ENCODE data around the gene DHCR7. TPM values are rescaled to one million over a fixed set of nuclear protein-coding genes. Genes with fewer than 3 reads are reported as not detected.

The DHCR7 gene
- total RNA-seq, 4 donors from 2014 or later: 2.5 to 7.3 (median 5.9) TPM

DNA sequence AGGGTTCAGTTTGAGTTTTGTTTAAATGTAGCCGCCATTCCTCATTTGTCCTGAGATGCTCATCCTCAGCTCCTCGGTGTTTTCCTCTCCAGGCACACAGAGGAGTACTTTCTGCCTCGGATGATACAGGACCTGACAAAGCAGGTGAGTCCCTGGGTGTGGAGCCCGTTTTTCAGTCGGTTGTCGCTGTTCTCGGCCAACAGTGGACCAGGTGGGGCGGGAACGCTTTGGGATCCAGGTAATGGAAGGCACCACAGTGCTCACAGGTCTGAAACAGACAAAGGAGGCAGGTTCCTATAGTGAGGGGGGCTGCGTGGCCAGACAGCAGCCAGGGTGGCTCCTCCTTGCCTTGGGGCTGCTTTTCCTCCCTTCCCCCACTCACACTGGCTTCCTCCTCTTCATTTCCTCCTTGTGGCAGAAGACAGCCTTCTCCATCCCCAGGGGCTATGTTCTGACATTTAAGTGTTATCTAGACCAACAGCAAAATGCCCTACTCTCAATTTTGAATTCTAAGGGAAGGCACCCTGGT lies 24.2 kb upstream of the DHCR7 start:
- no peaks in the 10 kb centered on the region for H3K4me1 ChIP-seq
- no peak overlapping the region for H3K4me3 ChIP-seq
- no peaks in the 10 kb centered on the region for H3K9me3 ChIP-seq
- in situ Hi-C loops (cut with MboI; ENCODE audit: low sequenced_read_pairs in 4 of 4) (no loop called here), intact Hi-C loops (cut with DNase I; ENCODE audit: low total_unique reads) (no loop called here)
- DNase-seq (no peak), ATAC-seq (no peak)
- no peak overlapping the region for H3K27ac ChIP-seq
- H3K36me3 ChIP-seq: peaks cover 0 to 60% of the 10 kb centered on the region in 2 donors
- H3K27me3 ChIP-seq: no peaks in the 10 kb centered on the region
- TF ChIP-seq, protein P1, sequence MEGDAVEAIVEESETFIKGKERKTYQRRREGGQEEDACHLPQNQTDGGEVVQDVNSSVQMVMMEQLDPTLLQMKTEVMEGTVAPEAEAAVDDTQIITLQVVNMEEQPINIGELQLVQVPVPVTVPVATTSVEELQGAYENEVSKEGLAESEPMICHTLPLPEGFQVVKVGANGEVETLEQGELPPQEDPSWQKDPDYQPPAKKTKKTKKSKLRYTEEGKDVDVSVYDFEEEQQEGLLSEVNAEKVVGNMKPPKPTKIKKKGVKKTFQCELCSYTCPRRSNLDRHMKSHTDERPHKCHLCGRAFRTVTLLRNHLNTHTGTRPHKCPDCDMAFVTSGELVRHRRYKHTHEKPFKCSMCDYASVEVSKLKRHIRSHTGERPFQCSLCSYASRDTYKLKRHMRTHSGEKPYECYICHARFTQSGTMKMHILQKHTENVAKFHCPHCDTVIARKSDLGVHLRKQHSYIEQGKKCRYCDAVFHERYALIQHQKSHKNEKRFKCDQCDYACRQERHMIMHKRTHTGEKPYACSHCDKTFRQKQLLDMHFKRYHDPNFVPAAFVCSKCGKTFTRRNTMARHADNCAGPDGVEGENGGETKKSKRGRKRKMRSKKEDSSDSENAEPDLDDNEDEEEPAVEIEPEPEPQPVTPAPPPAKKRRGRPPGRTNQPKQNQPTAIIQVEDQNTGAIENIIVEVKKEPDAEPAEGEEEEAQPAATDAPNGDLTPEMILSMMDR (IDR thresholded peaks at IDR 0.05 in 4 of 5, conservative IDR thresholded peaks at IDR 0.05 in 1 of 5): no peak
- TF ChIP-seq POLR2A (IDR thresholded peaks at IDR 0.05): no peak

DNA sequence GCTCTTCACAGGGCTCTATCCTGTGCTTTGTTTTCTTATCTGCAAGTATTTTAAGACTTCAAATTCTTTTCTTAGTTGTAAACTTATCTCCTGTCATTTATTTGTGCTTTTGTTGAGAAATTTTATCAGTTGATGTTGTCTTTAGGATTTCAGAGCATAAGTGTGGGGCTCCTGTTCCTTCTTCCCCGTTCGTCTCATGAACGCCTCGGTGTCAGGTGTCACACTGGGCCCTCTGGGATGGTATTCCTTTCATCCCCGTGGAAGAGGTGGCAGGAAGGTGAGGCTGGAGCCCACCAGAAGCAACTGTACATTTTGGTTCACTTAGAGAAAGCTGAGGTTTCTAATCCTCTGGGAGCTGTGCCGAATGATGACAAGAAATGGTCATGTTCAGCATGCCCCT lies 22.8 kb upstream of the DHCR7 start:
- H3K36me3 ChIP-seq: peaks cover 0 to 47% of the 10 kb centered on the region in 2 donors
- H3K27ac ChIP-seq: no peak overlapping the region
- no peaks in the 10 kb centered on the region for H3K9me3 ChIP-seq
- TF ChIP-seq, protein P1 (IDR thresholded peaks at IDR 0.05 in 4 of 5, conservative IDR thresholded peaks at IDR 0.05 in 1 of 5): no peak
- TF ChIP-seq POLR2A (IDR thresholded peaks at IDR 0.05): no peak
- H3K4me3 ChIP-seq: no peak overlapping the region
- DNase-seq (no peak), ATAC-seq (no peak)
- no peaks in the 10 kb centered on the region for H3K27me3 ChIP-seq
- no peaks in the 10 kb centered on the region for H3K4me1 ChIP-seq
- in situ Hi-C loops (cut with MboI; ENCODE audit: low sequenced_read_pairs in 4 of 4) (no loop called here), intact Hi-C loops (cut with DNase I; ENCODE audit: low total_unique reads) (no loop called here)

DNA sequence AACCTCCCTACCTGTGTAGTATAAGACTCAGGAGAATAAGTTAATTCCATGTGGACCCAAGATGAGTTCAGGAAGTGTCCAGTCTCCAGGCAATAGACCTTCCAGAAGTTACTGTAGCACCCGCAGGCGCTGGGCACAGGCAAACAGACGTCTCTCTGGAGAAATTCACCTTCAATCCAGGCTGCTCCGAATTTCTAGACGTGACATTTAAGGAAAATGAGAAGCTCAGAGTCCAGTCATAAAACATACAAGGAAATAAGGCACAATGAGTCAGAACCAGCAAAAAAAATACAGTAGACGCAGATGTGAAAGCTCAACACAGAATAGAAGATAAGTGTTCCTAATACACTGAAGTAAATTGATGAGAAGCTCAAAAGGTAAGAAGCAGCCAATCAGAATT lies 19.0 kb upstream of the DHCR7 start:
- in situ Hi-C loops (cut with MboI; ENCODE audit: low sequenced_read_pairs in 4 of 4): no loop called here
- Histone ChIP-seq H3K27me3 (no peaks in the 10 kb centered on the region), H3K27ac (no peak overlapping the region), H3K36me3 (peaks cover 0 to 20% of the 10 kb centered on the region in 2 donors), H3K4me1 (no peaks in the 10 kb centered on the region), H3K4me3 (no peak overlapping the region), H3K9me3 (no peaks in the 10 kb centered on the region)
- ATAC-seq: no peak
- intact Hi-C loops (cut with DNase I; ENCODE audit: low total_unique reads): no loop called here
- no peak for DNase-seq
- TF ChIP-seq, protein P1 (IDR thresholded peaks at IDR 0.05 in 4 of 5, conservative IDR thresholded peaks at IDR 0.05 in 1 of 5): no peak
- TF ChIP-seq POLR2A (IDR thresholded peaks at IDR 0.05): no peak

DNA sequence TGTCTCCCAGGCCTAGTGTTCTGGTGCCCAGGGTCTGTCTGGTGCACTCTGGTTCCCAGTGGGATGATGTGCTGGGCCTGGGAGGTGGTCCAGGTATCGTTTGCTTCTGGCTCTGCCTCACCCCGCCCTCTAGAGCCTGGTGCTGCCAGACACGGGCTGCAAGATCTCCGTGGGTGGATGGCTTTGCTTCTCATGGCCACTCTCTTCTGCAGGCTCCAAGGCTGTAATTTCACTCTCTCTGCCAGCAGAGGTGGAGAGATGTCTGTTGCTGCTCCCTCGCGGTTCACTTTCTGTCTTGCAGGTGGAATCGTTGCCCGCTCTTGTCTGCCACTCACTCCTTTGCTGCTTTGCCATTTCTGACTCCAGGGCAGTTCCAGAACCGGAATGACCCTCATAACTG lies 18.2 kb upstream of the DHCR7 start:
- Histone ChIP-seq H3K27ac (no peak overlapping the region), H3K4me1 (no peaks in the 10 kb centered on the region), H3K4me3 (no peak overlapping the region), H3K9me3 (no peaks in the 10 kb centered on the region), H3K36me3 (peaks cover 0 to 20% of the 10 kb centered on the region in 2 donors), H3K27me3 (no peaks in the 10 kb centered on the region)
- DNase-seq (no peak), ATAC-seq (no peak)
- in situ Hi-C loops (cut with MboI; ENCODE audit: low sequenced_read_pairs in 4 of 4): no loop called here
- TF ChIP-seq, protein P1 (IDR thresholded peaks at IDR 0.05 in 4 of 5, conservative IDR thresholded peaks at IDR 0.05 in 1 of 5): no peak
- no peak for TF ChIP-seq POLR2A (IDR thresholded peaks at IDR 0.05)
- intact Hi-C loops (cut with DNase I; ENCODE audit: low total_unique reads): no loop called here

DNA sequence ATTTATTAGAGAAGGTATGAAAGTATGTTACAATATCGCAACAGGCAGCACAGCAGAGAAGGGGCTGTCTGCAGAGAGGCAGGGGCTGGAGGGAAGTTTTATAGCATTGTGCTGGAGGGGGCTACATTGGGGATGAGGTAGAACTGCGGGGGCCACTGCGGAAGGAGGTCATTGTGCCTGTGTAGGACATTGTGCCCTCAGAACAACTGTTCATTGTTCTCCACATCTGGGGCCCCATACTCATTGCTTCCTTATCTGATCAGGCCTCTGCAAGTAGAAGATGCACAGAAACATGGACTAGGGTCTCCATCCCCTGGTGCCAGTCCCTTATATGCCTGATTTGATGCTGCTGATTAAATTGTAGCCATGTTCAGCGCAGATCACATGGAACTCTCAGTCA lies 16.9 kb upstream of the DHCR7 start:
- intact Hi-C loops (cut with DNase I; ENCODE audit: low total_unique reads) (no loop called here), in situ Hi-C loops (cut with MboI; ENCODE audit: low sequenced_read_pairs in 4 of 4) (no loop called here)
- Histone ChIP-seq H3K9me3 (no peaks in the 10 kb centered on the region), H3K27me3 (no peaks in the 10 kb centered on the region), H3K36me3 (peaks cover 0 to 31% of the 10 kb centered on the region in 2 donors), H3K4me1 (no peaks in the 10 kb centered on the region), H3K4me3 (no peak overlapping the region), H3K27ac (no peak overlapping the region)
- ATAC-seq (no peak), DNase-seq (no peak)
- TF ChIP-seq, protein P1 (IDR thresholded peaks at IDR 0.05 in 4 of 5, conservative IDR thresholded peaks at IDR 0.05 in 1 of 5): no peak
- TF ChIP-seq POLR2A (IDR thresholded peaks at IDR 0.05): no peak
